SW480 (cell line): ENCODE results near the gene GRID2.

Experiments used
- DNase-seq: peaks from one replicate; pipeline ENCODE4 v3.0.0-alpha.2; 2016; ENCODE audit warnings: low spot score

Gene GRID2

DNA sequence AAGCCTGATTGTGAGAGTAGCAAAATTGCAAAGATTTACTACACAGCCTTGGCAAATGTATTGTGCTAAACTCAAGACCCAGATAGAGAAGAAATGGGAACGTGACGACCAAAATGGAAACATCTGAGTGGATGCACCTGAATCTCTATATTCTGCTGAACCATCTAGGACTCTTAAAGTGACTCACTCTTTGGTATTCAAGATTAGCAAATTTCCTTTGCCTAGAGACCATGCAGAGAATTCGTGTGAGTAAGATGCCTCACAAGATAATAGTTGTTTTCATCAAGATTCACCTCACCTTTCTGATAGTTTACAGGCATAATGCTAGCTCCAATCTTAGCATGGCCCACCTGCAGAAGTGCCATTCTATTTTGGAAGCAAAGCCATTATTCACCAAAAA, 1510.4 kb downstream of the GRID2 start:
- DNase-seq, result no peak

DNA sequence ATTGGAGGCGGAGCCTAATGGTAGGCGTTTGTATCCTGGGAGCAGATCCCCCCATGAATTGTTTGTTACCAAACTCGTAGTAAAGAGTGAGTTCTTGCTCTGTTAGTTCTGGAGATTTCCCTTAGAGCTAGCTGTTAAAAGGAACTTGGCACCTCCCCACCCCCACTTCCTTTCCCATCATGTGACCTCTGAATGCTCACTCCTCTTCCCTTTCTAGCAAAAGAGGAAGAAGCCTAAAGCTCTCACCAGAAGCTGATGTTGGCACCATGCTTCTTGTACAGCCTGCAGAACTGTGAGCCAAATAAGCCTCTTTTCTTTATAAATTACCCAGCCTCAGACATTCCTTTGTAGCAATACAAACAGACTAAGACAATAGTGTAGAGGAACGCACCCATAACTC, 1511.0 kb downstream of the GRID2 start:
- DNase-seq, result no peak
